GM18867 (cell line): ENCODE measurements around the gene GPRIN1.
"Not testable (repeated sequence)": the region's sequence is repeated elsewhere in the genome, so short reads cannot be mapped to it uniquely, and the experiment has no call there.

Experiments
- ATAC-seq: cut with Tn5 transposase; IDR thresholded peaks from one replicate; pipeline ENCODE4 v1.9.1; 2021; ENCODE audit warnings: mild to moderate bottlenecking, moderate library complexity; ENCODE audit not compliant: unreplicated experiment

The GPRIN1 gene

GRCh38 chr5:176575488-176576422 is 34.2 kb downstream of the GPRIN1 start:
- no peak for ATAC-seq

DNA sequence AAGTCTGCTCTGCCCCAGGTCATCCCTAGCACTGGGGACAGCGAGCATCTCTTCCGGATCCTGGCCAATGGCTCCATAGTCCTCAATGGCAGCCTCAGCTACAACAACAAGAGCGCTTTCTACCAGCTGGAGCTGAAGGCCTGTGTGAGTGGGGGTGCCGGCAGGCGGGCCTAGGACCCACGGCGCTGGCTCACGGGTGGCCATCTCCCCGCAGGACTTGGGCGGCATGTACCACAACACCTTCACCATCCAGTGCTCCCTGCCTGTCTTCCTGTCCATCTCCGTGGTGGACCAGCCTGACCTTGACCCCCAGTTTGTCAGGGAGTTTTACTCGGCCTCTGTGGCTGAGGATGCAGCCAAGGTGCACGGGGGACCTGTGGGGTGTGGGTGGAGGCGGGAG is 34.9 kb downstream of the GPRIN1 start:
- no peak for ATAC-seq

DNA sequence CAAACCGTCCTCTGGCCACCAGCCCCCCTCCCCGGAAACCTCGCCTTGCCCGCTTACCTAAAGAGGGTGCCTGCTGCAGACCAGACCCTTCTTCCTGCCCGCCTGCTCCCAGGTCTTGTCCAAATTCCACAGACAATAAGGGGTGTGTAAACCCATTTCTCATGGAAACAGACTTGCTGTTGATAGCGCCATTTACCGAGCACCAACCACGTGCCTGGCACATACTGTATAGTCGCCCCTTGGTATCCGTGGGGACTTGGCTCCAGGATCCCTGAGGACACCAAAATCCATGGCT is 35.7 kb downstream of the GPRIN1 start:
- ATAC-seq: no peak

- peak; percentile 69 for ATAC-seq
Observed at GRCh38 chr5:176573564-176574296, 36.2 kb downstream of the GPRIN1 start.

- ATAC-seq: no peak
Observed at GRCh38 chr5:176570044-176570443, 39.9 kb downstream of the GPRIN1 start.

- no peak for ATAC-seq
Observed at GRCh38 chr5:176568657-176569056, 41.3 kb downstream of the GPRIN1 start.

GRCh38 chr5:176565760-176566288 is 44.1 kb downstream of the GPRIN1 start:
- ATAC-seq: no peak

DNA sequence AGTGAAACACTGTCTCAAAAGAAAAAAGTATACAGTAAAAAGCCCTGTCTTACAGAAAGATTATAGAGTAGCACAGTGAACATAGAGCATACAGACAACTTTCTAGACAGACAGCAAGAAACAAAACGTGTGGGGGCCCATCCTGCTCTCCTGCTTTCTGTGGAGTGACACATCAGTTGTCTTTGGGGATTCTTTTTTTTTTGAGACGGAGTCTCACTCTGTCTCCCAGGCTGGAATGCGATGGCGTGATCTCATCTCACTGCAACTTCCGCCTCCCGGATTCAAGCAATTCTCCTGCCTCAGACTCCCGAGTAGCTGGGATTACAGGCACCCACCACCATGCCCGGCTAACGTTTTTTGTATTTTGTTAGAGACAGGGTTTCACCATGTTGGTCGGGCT is 46.0 kb downstream of the GPRIN1 start:
- ATAC-seq: no peak

DNA sequence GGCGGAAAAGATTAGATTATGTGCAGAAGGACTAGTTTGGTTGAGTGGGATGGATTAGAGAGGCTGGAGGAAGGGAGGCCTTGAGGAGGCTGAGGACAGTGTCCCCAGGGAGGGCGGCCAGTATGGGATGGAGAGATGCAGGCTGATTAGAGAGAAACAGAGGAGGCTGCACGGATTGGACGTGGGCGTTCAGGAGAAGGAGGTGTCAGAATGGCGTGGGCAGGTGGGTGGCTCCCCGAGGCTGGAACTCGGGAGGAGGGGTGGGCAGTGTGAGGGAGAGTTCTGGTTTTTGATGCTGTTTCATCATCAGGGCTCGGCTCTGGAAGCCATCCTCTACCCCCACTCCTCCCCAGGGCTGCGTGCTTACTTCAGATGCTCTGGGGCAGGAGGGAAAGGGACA is 47.8 kb downstream of the GPRIN1 start:
- no peak for ATAC-seq

- ATAC-seq: no peak
Observed at GRCh38 chr5:176561259-176561658, 48.7 kb downstream of the GPRIN1 start.

- no peak for ATAC-seq
Observed at GRCh38 chr5:176560364-176560763, 49.6 kb downstream of the GPRIN1 start.

- ATAC-seq: no peak
Observed at GRCh38 chr5:176559683-176560082, 50.3 kb downstream of the GPRIN1 start.

DNA sequence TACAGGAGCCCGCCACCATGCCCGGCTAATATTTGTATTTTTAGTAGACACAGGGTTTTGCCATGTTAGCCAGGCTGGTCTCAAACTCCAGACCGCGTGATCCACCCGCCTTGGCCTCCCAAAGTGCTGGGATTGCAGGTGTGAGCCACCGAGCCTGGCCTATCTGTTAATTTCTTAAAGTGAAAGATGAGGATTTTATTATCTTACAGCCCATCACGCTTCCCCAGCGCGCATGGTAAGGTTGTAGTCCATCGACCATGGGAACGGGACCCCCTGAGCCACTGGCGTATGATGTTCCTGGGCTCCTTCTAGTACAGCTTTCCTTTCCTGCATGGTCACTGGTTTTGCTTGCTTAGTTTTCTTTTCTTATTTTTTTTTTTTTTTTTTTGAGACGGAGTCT is 52.1 kb downstream of the GPRIN1 start:
- ATAC-seq: no peak

DNA sequence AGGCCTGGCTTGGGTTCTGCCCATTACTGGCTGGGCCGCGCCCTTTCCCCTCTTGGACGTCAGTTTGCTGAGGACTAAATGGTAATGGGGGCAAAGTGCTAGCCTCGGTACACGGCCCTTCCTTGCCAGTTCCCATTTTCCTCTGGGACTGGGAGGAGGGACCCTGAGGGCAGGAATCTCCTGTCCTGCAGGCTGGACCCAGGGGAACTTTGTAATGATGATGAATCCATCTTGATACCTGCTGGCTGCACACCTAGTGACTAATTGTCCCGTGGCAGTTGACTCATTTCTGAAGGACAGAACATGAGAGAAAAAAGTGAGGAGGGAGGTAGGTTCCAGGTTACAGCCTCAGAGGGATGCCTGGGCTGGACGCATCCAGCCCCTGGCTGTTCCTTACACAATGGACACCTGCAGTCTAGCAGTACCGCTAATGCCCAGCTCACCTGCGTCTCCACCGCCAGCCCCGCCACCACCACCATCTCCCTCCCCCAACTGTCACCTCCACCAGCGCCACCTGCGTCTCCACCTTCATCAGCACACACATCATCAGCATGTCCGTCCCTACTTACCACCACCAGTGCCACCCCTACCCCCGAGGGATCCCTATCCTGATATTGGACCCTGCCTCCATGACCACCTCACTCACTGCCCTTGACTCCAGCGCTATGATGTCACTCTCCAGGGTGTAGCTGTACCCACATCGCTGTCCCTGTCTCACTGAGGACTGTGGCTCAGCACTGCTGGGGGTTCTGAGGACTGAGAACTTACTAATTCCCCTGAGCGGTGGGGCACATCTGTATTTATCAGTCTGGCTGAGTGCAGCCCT is 56.5 kb downstream of the GPRIN1 start:
- no peak for ATAC-seq

- no peak for ATAC-seq
Observed at GRCh38 chr5:176552332-176552869, 57.6 kb downstream of the GPRIN1 start.

- not testable (repeated sequence) for ATAC-seq
Observed at GRCh38 chr5:176550937-176551336, 59.0 kb downstream of the GPRIN1 start.

DNA sequence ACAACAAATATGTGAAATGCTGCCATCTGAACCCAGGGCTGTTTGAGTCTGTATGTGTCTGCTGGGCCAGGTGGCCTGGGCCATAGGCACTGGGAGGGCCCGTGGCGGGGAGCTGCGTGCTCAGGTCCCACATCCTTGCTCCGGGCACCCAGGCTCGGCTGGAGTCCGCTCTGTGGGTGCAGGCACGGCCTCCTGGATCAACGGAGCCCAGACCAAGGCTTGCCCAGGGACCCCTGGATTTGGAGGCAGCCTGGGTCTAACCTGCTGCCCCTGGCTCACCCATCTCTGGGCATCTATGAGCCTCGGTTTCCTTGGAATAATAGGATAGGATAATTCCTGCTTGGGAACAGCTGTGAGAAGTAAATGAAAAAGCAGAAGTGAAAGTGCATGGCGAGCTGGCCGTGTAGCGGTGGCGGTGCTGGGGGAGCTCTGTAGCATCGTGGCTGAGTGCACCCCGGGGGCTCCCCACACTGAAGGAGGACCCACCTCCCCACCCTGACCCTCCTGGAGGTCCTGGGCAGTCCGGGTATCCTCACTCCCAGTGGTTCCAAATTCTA is 59.6 kb downstream of the GPRIN1 start:
- no peak for ATAC-seq

DNA sequence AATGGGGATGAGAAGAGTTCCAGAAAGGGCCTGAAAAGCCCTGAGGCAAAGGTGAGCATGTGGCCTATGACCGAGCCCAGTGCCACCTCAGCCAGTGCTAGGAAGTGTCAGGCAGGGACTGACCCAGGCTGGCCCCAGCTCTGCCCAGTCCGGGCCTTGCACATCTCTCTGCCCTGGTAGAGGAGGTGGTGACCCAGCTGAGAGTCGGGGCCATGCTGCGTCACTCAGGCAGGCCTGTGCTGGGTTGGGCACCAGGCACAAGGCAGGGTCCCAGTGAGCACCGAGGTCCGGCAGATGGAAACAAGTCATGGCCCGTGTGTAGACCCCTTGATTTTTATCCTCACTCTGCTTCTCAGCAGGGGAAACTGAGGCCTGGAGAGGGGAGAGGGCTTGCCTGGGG is 60.1 kb downstream of the GPRIN1 start:
- no peak for ATAC-seq

GRCh38 chr5:176548967-176549444 is 61.0 kb downstream of the GPRIN1 start, which contains the start of gene CDHR2:
TSS of gene CDHR2 (plus strand) at chr5:176549342. CDS start at chr5:176565353, 16,011 bp downstream.
- ATAC-seq: no peak

DNA sequence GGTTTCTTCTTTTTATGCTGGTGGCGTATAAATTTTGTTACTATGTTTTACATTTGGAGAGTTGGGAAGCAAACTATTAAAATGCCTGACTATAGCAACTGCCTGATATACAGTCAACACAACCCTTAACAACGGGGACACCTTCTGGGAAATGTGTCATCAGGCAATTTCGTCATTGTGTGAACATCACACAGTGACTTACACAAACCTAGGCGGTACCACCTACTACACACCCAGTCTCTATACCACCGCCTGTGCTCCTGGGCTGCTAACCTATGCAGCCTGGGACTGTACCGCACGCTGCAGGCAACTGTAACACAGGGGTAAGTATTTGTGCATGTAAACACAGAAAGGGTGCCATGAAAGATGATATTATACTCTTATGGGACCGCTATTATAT is 62.2 kb downstream of the GPRIN1 start:
- no peak for ATAC-seq
